Astrocyte of the cerebellum (primary cell): ENCODE measurements around the gene MRPS26.
"Not testable (repeated sequence)": the region's sequence is repeated elsewhere in the genome, so short reads cannot be mapped to it uniquely, and the experiment has no call there.

Experiments used
- DNase-seq: peaks from one replicate; pipeline ENCODE4 v3.0.0-alpha.2; 2011; ENCODE audit warnings: low read depth
- H3K4me3 ChIP-seq: 2 replicates; pipeline ENCODE4 v1.5.1; 2011; ENCODE audit warnings: mild to moderate bottlenecking, low read depth, low read length, moderate library complexity
- in situ Hi-C: cut with HindIII; loops from 2 replicates; pipeline ENCODE4 v1.10.0; 2017; ENCODE audit warnings: low sequenced_read_pairs
- TF ChIP-seq, protein P1 (sequence below): IDR thresholded peaks from 2 replicates; pipeline ENCODE4 v1.5.1; 2012; ENCODE audit warnings: low read length, low read depth, moderate library complexity, mild to moderate bottlenecking; ENCODE audit errors: missing control alignments

Gene MRPS26

DNA sequence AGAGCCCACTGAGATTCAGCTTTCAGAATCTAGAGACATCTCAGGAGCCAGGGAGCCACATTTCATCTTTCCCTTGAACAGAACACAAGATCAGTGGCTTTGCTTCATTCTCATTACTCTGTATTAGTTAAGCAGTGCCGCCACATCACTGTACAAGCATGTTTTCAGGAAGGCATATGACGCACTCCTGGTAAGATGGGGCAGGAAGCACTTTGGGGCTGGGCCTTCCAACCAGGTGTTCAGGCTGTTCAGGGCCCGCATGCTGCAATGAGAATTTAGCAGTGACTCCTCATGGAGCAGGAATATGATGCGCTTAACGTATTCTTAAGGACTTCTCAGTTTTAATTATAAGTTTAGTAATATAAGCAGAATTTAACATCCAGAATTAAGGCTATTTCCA is 32.1 kb upstream of the MRPS26 start:
- in situ Hi-C loops: no loop called here
- TF ChIP-seq, protein P1, sequence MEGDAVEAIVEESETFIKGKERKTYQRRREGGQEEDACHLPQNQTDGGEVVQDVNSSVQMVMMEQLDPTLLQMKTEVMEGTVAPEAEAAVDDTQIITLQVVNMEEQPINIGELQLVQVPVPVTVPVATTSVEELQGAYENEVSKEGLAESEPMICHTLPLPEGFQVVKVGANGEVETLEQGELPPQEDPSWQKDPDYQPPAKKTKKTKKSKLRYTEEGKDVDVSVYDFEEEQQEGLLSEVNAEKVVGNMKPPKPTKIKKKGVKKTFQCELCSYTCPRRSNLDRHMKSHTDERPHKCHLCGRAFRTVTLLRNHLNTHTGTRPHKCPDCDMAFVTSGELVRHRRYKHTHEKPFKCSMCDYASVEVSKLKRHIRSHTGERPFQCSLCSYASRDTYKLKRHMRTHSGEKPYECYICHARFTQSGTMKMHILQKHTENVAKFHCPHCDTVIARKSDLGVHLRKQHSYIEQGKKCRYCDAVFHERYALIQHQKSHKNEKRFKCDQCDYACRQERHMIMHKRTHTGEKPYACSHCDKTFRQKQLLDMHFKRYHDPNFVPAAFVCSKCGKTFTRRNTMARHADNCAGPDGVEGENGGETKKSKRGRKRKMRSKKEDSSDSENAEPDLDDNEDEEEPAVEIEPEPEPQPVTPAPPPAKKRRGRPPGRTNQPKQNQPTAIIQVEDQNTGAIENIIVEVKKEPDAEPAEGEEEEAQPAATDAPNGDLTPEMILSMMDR: no peak
- H3K4me3 ChIP-seq: no peak overlapping the region
- DNase-seq: no peak

DNA sequence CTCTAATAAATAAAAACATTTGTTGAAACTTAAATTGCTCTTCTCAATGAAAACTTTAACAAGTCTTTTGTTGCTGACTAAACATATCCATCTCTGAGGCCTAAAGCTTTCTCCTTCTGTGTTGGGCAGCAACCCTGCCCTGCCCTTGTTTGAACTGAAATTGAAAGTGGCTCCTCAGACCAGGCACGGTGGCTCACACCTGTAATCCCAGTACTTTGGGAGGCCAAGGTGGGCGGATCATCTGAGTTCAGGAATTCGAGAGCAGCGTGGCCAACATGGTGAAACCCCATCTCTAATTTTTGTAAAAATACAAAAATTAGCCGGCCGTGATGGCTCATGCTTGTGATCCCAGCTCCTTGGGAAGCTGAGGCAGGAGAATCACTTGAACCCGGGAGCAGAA is 31.7 kb upstream of the MRPS26 start:
- TF ChIP-seq, protein P1: no peak
- H3K4me3 ChIP-seq: no peak overlapping the region
- DNase-seq: no peak
- in situ Hi-C loops: no loop called here

DNA sequence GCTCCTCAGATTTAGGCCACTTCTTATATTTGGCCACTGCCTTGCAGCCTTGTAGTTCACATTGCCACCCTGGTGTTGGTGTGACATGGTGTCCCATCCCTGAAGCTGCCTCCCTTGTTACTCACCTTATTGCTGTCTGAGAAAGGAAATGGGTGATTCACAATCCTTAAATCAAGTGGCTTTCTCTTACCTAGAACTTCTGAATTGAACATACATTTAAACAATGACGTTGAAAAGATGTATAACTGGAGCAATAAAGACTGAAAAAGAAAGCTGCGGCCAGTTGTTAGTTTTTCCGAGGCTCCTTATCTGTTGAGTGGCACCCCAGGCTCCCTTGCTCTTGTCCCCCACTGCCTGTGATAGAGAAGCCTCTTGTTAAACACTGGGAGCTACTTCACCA is 31.2 kb upstream of the MRPS26 start:
- H3K4me3 ChIP-seq: no peak overlapping the region
- in situ Hi-C loops: no loop called here
- TF ChIP-seq, protein P1: no peak
- DNase-seq: no peak

GRCh38 chr20:3015302-3015701 is 30.6 kb upstream of the MRPS26 start:
- in situ Hi-C loops, DNase-seq, H3K4me3 ChIP-seq: not testable (repeated sequence)

- in situ Hi-C loops: no loop called here
- TF ChIP-seq, protein P1: no peak
- no peak for DNase-seq
- no peak overlapping the region for H3K4me3 ChIP-seq
These were observed 24.5 kb upstream of the MRPS26 start for GRCh38 chr20:3021327-3021726.

DNA sequence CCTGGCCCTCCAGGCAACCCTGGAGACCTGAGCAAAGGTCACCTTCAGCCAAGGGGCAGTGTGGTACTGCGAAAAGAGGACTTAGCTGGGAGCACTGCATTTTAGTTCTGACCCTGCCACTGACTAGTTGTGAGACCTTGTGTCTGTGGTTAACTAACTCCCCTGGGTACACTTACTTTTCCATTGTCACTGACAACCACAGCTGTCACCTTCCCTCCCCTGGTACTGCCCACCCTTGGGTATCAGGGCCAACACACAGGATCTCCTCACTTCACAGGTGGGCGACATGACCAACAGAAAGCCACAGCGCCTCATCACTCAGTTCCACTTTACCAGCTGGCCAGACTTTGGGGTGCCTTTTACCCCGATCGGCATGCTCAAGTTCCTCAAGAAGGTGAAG is 24.1 kb upstream of the MRPS26 start:
- in situ Hi-C loops: no loop called here
- TF ChIP-seq, protein P1: no peak
- no peak overlapping the region for H3K4me3 ChIP-seq
- DNase-seq: no peak

GRCh38 chr20:3022559-3023490 is 23.0 kb upstream of the MRPS26 start:
- DNase-seq, H3K4me3 ChIP-seq, in situ Hi-C loops: not testable (repeated sequence)
